Kidney (tissue), 14 donors: Measurements from ENCODE around the gene HOXC9. TPM values are rescaled to one million over a fixed set of nuclear protein-coding genes. Genes with fewer than 3 reads are reported as not detected.

Experiments used
- DNase-seq, 5 donors: peaks; one replicate each; pipeline ENCODE4 v3.0.0-alpha.2; 2013 to 2020
- FAIRE-seq: peaks from 2 replicates; lab custom pipeline; 2012; peaks lifted over from hg19 to GRCh38; lab: Jason Lieb, UNC
- H3K27ac ChIP-seq, 2 donors: one replicate each; pipeline ENCODE4 v1.7.0; 2013; ENCODE audit warnings: low read depth in 2 of 2, low read length in 2 of 2, inconsistent platforms in 1 of 2
- H3K27me3 ChIP-seq: one replicate; pipeline ENCODE4 v1.7.1; 2013; ENCODE audit warnings: low read length, inconsistent platforms; ENCODE audit not compliant: control insufficient read depth, insufficient read depth
- H3K36me3 ChIP-seq, 3 donors: one replicate each; pipeline versions ENCODE4 v1.7.0 to v1.7.1; 2013; ENCODE audit warnings: low read length in 3 of 3, control low read depth in 1 of 3, inconsistent platforms in 1 of 3; ENCODE audit not compliant: insufficient read depth in 3 of 3, control insufficient read depth in 2 of 3
- H3K4me1 ChIP-seq, 3 donors: one replicate each; pipeline versions ENCODE4 v1.7.0 to v1.7.1; 2013; ENCODE audit warnings: low read length in 3 of 3, inconsistent platforms in 1 of 3, low read depth in 1 of 3; ENCODE audit not compliant: control insufficient read depth in 2 of 3, insufficient read depth in 2 of 3
- H3K4me3 ChIP-seq, 3 donors: one replicate each; pipeline versions ENCODE4 v1.7.0 to v1.8.1; 2013; ENCODE audit warnings: low read length in 3 of 3, control low read depth in 1 of 3, inconsistent platforms in 1 of 3
- H3K9ac ChIP-seq, 3 donors: one replicate each; pipeline versions ENCODE4 v1.7.0 to v1.7.1; 2013; ENCODE audit warnings: low read length in 3 of 3, control low read depth in 1 of 3, inconsistent platforms in 1 of 3
- H3K9me3 ChIP-seq, 3 donors: one replicate each; pipeline versions ENCODE4 v1.7.0 to v1.7.1; 2013; ENCODE audit warnings: low read length in 3 of 3, control low read depth in 1 of 3, inconsistent platforms in 1 of 3; ENCODE audit not compliant: control insufficient read depth in 2 of 3, insufficient read depth in 1 of 3
- intact Hi-C: fragments of 100-400 bp; cut with DNase I; formaldehyde crosslinking; loops from one replicate; pipeline ENCODE4 v1.11.1; 2022
- polyA plus RNA-seq: library from polyadenylated mRNA; stranded (reverse); fragments of 350-450 nt; fragmentation: Illumina TruSeq; extraction: RNeasy Lipid Tissue Mini Kit (QIAGEN cat#74804); gene quantifications from one replicate; pipeline ENCODE4 v1.2.3, GENCODE V29; 2014; ENCODE audit warnings: low read depth, low replicate concordance; ENCODE audit not compliant: insufficient read depth
- total RNA-seq: library from RNA; stranded (reverse); fragmentation: NEBNext Ultra II Directional; extraction: Animal tissue kit (Norgen Biotek cat#: 25700); gene quantifications from one replicate; pipeline ENCODE4 v1.2.1, GENCODE V29; 2021
- TF ChIP-seq, protein P1 (sequence below): IDR thresholded peaks from 3 replicates; pipeline ENCODE4 v1.5.1; 2012; ENCODE audit warnings: mild to moderate bottlenecking, moderate library complexity, borderline replicate concordance; ENCODE audit not compliant: insufficient read depth; ENCODE audit errors: extremely low read depth
- donor health status: control.
- donor health status: control.
- donor health status: control.
- donor health status: control.
- donor health status: control.
- donor health status: DM: yes; HTN: yes; CAD: no.
- donor health status: Normal renal cell carcinoma (clear cell type).

The HOXC9 gene
- total and polyA plus RNA-seq, 2 donors from 2014 or later, result 11.7 to 16.5 TPM

DNA sequence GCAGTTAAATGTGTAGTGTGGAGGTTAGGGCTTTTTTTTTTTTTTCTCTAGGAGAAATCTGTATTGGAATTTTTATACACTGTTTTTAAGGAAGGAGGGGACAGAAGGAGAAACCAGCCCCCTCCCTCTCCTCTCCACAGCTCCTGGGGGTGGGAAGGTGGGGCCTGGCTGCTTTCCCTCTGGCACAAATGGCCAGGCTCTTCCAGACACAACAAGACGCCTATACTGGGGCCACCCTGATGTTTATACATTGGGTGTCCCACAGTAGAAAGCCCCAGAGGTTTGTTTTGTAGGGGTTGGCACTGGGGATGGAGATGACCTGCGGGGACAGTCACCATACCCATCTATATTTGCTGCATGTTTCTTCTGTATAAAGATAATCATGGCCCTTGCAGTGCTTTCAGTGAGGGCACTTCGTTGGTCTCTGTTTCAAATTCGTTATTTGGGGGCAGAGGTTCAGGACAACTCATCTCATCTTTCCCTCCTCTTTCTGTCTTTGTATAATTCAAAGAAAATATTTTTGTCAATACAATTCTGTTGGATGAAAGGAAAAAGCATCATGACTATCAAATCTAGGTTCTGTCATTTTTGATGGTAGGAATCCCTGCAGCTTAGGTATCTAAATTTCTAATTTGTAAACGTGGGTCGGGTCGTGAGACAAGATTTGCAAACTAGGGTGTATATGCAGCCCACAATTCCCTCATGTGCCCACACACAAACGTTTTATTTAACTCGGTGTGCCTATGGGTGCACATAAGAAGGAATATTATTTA lies 23.0 kb upstream of the HOXC9 start:
- TF ChIP-seq, protein P1, sequence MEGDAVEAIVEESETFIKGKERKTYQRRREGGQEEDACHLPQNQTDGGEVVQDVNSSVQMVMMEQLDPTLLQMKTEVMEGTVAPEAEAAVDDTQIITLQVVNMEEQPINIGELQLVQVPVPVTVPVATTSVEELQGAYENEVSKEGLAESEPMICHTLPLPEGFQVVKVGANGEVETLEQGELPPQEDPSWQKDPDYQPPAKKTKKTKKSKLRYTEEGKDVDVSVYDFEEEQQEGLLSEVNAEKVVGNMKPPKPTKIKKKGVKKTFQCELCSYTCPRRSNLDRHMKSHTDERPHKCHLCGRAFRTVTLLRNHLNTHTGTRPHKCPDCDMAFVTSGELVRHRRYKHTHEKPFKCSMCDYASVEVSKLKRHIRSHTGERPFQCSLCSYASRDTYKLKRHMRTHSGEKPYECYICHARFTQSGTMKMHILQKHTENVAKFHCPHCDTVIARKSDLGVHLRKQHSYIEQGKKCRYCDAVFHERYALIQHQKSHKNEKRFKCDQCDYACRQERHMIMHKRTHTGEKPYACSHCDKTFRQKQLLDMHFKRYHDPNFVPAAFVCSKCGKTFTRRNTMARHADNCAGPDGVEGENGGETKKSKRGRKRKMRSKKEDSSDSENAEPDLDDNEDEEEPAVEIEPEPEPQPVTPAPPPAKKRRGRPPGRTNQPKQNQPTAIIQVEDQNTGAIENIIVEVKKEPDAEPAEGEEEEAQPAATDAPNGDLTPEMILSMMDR, result no peak
- Histone ChIP-seq H3K4me1 (peaks cover 0 to 7% (median 5%) of the 10 kb centered on the region in 3 donors), H3K4me3 (no peak overlapping the region), H3K27ac (no peak overlapping the region), H3K9me3 (no peaks in the 10 kb centered on the region), H3K9ac (no peak overlapping the region), H3K36me3 (no peaks in the 10 kb centered on the region), H3K27me3 (peaks cover 5% of the 10 kb centered on the region)
- intact Hi-C loops, result no loop called here
- DNase-seq, result no peak
- no peak for FAIRE-seq

DNA sequence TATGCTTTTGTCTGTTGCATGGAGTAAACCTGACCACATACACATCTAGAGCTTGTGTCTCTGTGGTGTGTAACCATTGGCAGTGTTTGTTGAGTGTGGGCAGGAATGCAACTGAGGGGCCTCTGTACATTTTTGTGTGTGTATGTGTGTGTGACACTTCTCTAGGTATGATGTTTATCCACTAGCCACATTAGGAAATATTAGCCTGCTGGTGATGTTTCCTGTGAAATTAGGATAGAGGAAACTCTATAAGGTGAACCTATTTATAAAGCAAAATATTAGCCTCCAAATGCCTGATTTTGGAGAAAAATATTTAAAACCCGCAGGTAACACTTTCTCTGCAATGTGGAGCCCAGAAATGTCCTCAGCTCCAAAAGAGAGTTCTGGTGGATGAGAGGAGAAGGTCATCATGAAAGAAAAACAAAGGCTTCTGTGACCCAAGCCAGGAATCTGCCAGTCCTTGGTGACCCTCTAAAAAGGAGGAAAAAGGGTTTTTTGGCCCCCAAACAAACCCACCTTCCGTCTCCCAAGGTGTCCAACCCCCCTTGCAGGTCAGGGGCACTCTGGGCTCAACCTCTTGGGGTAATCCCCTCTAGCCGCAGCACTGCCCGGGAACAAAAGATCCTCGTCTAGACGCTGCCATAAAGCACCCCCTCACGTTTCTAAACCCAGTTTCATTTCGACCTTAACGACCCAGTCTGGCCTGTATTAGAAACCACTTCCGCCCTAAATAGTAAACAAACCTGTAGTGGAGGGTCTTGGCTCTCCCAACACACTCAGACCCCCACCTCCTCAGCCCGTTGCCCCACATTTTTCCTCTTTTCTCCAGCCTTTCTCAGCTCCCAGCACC lies 22.1 kb upstream of the HOXC9 start:
- Histone ChIP-seq H3K27me3 (peaks cover 4% of the 10 kb centered on the region), H3K36me3 (no peaks in the 10 kb centered on the region), H3K9ac (no peak overlapping the region), H3K4me1 (peaks cover 0 to 7% (median 5%) of the 10 kb centered on the region in 3 donors), H3K9me3 (no peaks in the 10 kb centered on the region), H3K27ac (peak overlapping the region in 1 of 2 donors; percentile 47), H3K4me3 (no peak overlapping the region)
- FAIRE-seq (no peak), DNase-seq (peak in 2 of 5 donors; percentile 59 to 68)
- TF ChIP-seq, protein P1, result no peak
- intact Hi-C loops, result no loop called here

DNA sequence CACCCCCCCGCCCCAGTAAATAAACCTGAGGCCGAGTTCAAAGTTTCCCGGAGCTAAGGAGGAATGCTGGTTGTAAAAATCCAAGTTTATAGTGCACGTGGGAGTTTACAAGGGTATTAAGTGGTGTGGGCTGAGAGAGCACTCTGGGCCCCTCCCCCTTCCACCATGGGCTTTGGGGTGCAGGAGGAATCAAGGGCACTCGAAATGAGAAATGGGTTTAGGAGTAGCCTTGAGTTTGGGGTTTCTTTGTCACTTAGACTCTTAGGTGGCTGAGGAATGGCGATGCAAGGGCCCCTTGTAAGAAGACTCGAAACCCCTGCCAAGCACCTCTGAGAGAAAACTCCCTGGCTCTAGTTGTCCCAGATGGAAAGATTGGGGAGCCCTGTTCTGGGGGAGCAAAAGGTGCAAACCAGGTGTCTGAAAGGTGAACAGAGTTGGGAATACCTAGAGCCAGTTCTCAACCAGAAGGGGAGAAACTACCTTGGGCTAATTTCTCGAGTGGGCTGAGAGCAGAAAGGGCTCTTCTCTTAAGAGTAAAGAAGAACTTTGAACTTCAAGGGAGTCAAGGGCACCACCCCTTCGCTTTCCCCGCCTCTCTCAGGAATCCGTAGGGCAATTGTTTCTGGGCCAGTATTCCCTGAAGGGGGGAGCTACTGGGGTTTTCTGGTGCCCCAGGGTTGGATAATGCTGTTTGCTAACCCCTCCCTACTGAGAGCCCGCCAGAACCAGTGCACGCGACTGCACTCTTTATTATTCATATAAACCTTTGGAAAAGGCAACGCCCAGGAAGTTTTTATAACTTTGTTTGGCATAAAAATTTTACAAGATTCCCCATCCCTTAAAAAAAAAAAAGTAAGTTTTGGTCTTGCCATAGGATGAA lies 21.2 kb upstream of the HOXC9 start:
- FAIRE-seq (no peak), DNase-seq (peak in 4 of 5 donors; percentile 60 to 87 (median 84))
- no peak overlapping the region for H3K9ac ChIP-seq
- H3K4me3 ChIP-seq, result no peak overlapping the region
- intact Hi-C loops, result no loop called here
- TF ChIP-seq, protein P1, result no peak
- no peak overlapping the region for H3K27ac ChIP-seq
- no peaks in the 10 kb centered on the region for H3K9me3 ChIP-seq
- H3K36me3 ChIP-seq, result no peaks in the 10 kb centered on the region
- no peaks in the 10 kb centered on the region for H3K27me3 ChIP-seq
- peaks cover 0 to 7% (median 5%) of the 10 kb centered on the region in 3 donors for H3K4me1 ChIP-seq
